HEK293 (cell line): Measurements from ENCODE around the gene PIM2.
A peak's percentile ranks its signal among the peaks of the same experiment; 100 is the strongest.

ENCODE experiments used
- GLIS2 ChIP-seq: fragments of 450-650 bp; formaldehyde crosslinking; IDR thresholded peaks from 2 replicates; pipeline ENCODE4 v1.5.1; 2016; ENCODE audit warnings: missing biosample characterization, missing genetic modification characterization
- HIC1 ChIP-seq: fragments of 450-650 bp; formaldehyde crosslinking; IDR thresholded peaks from 2 replicates; pipeline ENCODE4 v1.5.1; 2016; ENCODE audit warnings: missing biosample characterization, missing genetic modification characterization
- HOXA7 ChIP-seq: sonication (generic); formaldehyde crosslinking; IDR thresholded peaks from 2 replicates; pipeline ENCODE4 v1.8.1; 2022; ENCODE audit warnings: missing genetic modification reagents, borderline replicate concordance
- HOXC10 ChIP-seq: sonication (generic); formaldehyde crosslinking; IDR thresholded peaks from 2 replicates; pipeline ENCODE4 v1.8.1; 2023; ENCODE audit warnings: mild to moderate bottlenecking, missing genetic modification reagents
- KLF10 ChIP-seq: fragments of 450-650 bp; IDR thresholded peaks from 2 replicates; pipeline ENCODE4 v1.5.1; 2018; ENCODE audit warnings: missing biosample characterization, mild to moderate bottlenecking, missing genetic modification characterization
- KLF16 ChIP-seq: fragments of 450-650 bp; formaldehyde crosslinking; IDR thresholded peaks from 2 replicates; pipeline ENCODE4 v1.5.1; 2017; ENCODE audit warnings: missing biosample characterization, missing genetic modification characterization
- MZF1 ChIP-seq: fragments of 450-650 bp; formaldehyde crosslinking; IDR thresholded peaks from 2 replicates; pipeline ENCODE4 v1.5.1; 2017; ENCODE audit warnings: missing biosample characterization, missing genetic modification characterization, borderline replicate concordance
- PRDM1 ChIP-seq: fragments of 450-650 bp; formaldehyde crosslinking; IDR thresholded peaks from 2 replicates; pipeline ENCODE4; 2016; ENCODE audit warnings: missing biosample characterization, missing genetic modification characterization
- TSHZ1 ChIP-seq: fragments of 450-650 bp; formaldehyde crosslinking; IDR thresholded peaks from 2 replicates; pipeline ENCODE4 v1.5.1; 2016; ENCODE audit warnings: missing biosample characterization, missing genetic modification characterization, borderline replicate concordance
- YY1 ChIP-seq: fragments of 450-650 bp; formaldehyde crosslinking; IDR thresholded peaks from 2 replicates; pipeline ENCODE4 v1.5.1; 2018; ENCODE audit warnings: missing biosample characterization, missing genetic modification characterization
- ZBTB17 ChIP-seq: fragments of 450-650 bp; formaldehyde crosslinking; IDR thresholded peaks from 2 replicates; pipeline ENCODE4 v1.5.1; 2016; ENCODE audit warnings: missing biosample characterization, missing genetic modification characterization
- ZFP69B ChIP-seq: fragments of 450-650 bp; formaldehyde crosslinking; IDR thresholded peaks from 2 replicates; pipeline ENCODE4 v1.5.1; 2016; ENCODE audit warnings: missing biosample characterization, missing genetic modification characterization
- ZNF157 ChIP-seq: fragments of 450-650 bp; formaldehyde crosslinking; IDR thresholded peaks from 2 replicates; pipeline ENCODE4 v1.5.1; 2016; ENCODE audit warnings: missing biosample characterization, missing genetic modification characterization
- ZNF175 ChIP-seq: fragments of 450-650 bp; formaldehyde crosslinking; IDR thresholded peaks from 2 replicates; pipeline ENCODE4 v1.5.1; 2016; ENCODE audit warnings: missing biosample characterization, missing genetic modification characterization
- ZNF221 ChIP-seq: fragments of 450-650 bp; formaldehyde crosslinking; IDR thresholded peaks from 2 replicates; pipeline ENCODE4 v1.5.1; 2017; ENCODE audit warnings: missing biosample characterization, missing genetic modification characterization, borderline replicate concordance
- ZNF280C ChIP-seq: fragments of 450-650 bp; formaldehyde crosslinking; IDR thresholded peaks from 2 replicates; pipeline ENCODE4 v1.5.1; 2016; ENCODE audit warnings: missing biosample characterization, missing genetic modification characterization
- ZNF391 ChIP-seq: fragments of 450-650 bp; formaldehyde crosslinking; IDR thresholded peaks from 2 replicates; pipeline ENCODE4 v1.5.1; 2016; ENCODE audit warnings: low read depth, missing biosample characterization, missing genetic modification characterization, borderline replicate concordance
- ZNF449 ChIP-seq: fragments of 450-650 bp; formaldehyde crosslinking; IDR thresholded peaks from 2 replicates; pipeline ENCODE4 v1.5.1; 2017; ENCODE audit warnings: missing biosample characterization, mild to moderate bottlenecking, missing genetic modification characterization, moderate library complexity
- ZNF473 ChIP-seq: fragments of 450-650 bp; formaldehyde crosslinking; IDR thresholded peaks from 2 replicates; pipeline ENCODE4 v1.5.1; 2017; ENCODE audit warnings: missing biosample characterization, missing genetic modification characterization
- ZNF501 ChIP-seq: fragments of 450-650 bp; formaldehyde crosslinking; IDR thresholded peaks from 2 replicates; pipeline ENCODE4 v1.5.1; 2016; ENCODE audit warnings: missing biosample characterization, missing genetic modification characterization
- ZNF561 ChIP-seq: fragments of 450-650 bp; IDR thresholded peaks from 2 replicates; pipeline ENCODE4 v1.5.1; 2018; ENCODE audit warnings: missing biosample characterization, missing genetic modification characterization, borderline replicate concordance
- ZNF600 ChIP-seq: fragments of 450-650 bp; formaldehyde crosslinking; IDR thresholded peaks from 2 replicates; pipeline ENCODE4 v1.5.1; 2016; ENCODE audit warnings: missing biosample characterization, missing genetic modification characterization
- ZNF639 ChIP-seq: fragments of 450-650 bp; formaldehyde crosslinking; IDR thresholded peaks from 2 replicates; pipeline ENCODE4 v1.5.1; 2016; ENCODE audit warnings: missing biosample characterization, missing genetic modification characterization
- ZNF792 ChIP-seq: fragments of 450-650 bp; formaldehyde crosslinking; IDR thresholded peaks from 2 replicates; pipeline ENCODE4 v1.5.1; 2016; ENCODE audit warnings: missing biosample characterization, missing genetic modification characterization

Gene PIM2

GRCh38 chrX:48918643-48919340 lies at the start of gene PIM2 (continued):
- no peak for TF ChIP-seq TSHZ1 (tag by site-specific recombination)
- no peak for TF ChIP-seq ZNF280C (tag by site-specific recombination)
- no peak for TF ChIP-seq ZNF639 (tag by site-specific recombination)
- no peak for TF ChIP-seq ZNF473 (tag by site-specific recombination)
- no peak for TF ChIP-seq YY1
- TF ChIP-seq PRDM1 (tag by site-specific recombination) = no peak
- no peak for TF ChIP-seq HOXC10 (CRISPR knock-in tag)
- TF ChIP-seq ZNF157 (tag by site-specific recombination) = no peak
- no peak for TF ChIP-seq ZNF391
- TF ChIP-seq KLF16 (tag by site-specific recombination) = peak; percentile 44; the same call in 1 of the 2 replicates
- TF ChIP-seq GLIS2 (tag by site-specific recombination) = peak; percentile 96
- TF ChIP-seq ZNF449 (tag by site-specific recombination) = 0 out of 2 replicates have a peak, but pooled peaks have one; percentile 13
- no peak for TF ChIP-seq ZFP69B
- TF ChIP-seq ZNF221 (tag by site-specific recombination) = no peak
- TF ChIP-seq ZBTB17 = peak; percentile 48
- 0 out of 2 replicates have a peak, but pooled peaks have one; percentile 67 for TF ChIP-seq ZNF501 (tag by site-specific recombination)
- TF ChIP-seq ZNF600 (tag by site-specific recombination) = peak; percentile 65; the same call in 1 of the 2 replicates
- 0 out of 2 replicates have a peak, but pooled peaks have one; percentile 23 for TF ChIP-seq ZNF561 (tag by site-specific recombination)
- no peak for TF ChIP-seq MZF1 (tag by site-specific recombination)
- TF ChIP-seq ZNF175 (tag by site-specific recombination) = no peak
- TF ChIP-seq HOXA7 (CRISPR knock-in tag) = no peak
- peak; percentile 67 for TF ChIP-seq KLF10 (tag by site-specific recombination)
- 0 out of 2 replicates have a peak, but pooled peaks have one; percentile 27 for TF ChIP-seq HIC1 (tag by site-specific recombination)
- no peak for TF ChIP-seq ZNF792 (tag by site-specific recombination)
